Endometrial microvascular endothelial cells (primary cell): Measurements from ENCODE around the gene TNN. TPM values are rescaled to one million over a fixed set of nuclear protein-coding genes. Genes with fewer than 3 reads are reported as not detected.

Experiments used
- in situ Hi-C: cut with HindIII; loops from 2 replicates; pipeline ENCODE4 v1.10.0; 2017; ENCODE audit warnings: low sequenced_read_pairs, low pct_unique_long_range_greater_than_20kb; ENCODE audit errors: inconsistent ontology term
- total RNA-seq: library from RNA; depleted of rRNA; stranded (reverse); fragments of >200 nt; gene quantifications from one replicate; pipeline ENCODE4 v1.2.3, GENCODE V29; 2015; ENCODE audit errors: inconsistent ontology term

The TNN gene
- total RNA-seq, 1 donor from 2014 or later, result not detected

DNA sequence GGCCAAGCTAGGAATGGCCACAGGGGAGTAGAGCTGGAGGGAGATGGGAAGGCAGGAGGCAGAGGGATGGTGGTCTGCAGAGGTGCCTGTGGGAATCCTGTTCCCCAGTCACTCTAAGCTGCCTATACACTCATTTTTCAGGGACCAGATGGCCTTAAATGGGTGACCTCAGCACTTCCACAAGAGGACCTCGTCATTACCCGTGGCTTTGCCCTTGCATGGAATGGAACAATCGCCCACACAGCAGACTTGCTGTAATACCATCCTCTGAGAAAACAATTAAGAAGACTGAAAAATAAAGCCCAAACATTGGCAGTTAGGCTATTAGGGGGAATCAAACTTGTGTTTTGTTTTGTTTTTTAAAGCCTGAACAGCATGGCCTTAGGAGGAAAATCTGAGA is 12.9 kb upstream of the TNN start:
- in situ Hi-C loops, result no loop called here

DNA sequence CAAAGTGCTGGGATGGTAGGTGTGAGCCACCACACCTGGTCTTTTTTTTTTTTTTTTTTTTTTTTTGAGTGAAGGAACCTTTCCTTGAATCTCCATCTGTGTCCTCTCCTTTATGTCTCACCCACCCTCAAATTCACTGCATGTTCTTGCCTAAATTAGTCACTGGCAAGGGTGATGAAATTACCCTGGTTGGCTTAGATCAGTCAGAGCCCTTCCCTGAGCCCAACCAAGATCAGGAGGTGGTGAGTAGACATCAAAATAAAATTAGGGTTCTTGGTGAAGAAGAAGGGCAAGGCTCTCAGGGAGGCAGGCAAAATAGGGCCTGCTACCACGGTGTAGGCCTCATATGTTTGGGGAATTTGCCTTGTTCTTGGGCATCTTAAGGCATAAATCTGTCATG is 5.3 kb upstream of the TNN start:
- in situ Hi-C loops, result no loop called here

DNA sequence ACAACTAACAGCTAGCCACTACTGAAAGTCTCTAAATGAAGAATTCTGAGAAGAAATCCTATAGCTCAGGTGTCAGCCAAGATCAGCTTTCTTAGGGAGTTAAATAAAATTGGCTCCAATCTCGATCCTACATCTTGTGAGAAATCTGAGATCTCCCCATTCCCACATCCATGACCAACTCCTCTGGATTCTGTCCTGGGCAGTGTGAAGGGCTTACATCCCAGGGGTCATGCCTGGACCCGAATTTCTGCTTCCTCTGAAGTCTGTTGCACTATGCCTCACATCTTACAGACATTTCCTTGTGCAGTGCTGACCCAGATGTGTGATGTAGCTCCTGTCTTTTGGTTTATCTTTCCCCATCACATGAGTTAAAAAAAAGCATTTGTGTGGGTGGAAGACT is 4.8 kb upstream of the TNN start:
- in situ Hi-C loops, result no loop called here

DNA sequence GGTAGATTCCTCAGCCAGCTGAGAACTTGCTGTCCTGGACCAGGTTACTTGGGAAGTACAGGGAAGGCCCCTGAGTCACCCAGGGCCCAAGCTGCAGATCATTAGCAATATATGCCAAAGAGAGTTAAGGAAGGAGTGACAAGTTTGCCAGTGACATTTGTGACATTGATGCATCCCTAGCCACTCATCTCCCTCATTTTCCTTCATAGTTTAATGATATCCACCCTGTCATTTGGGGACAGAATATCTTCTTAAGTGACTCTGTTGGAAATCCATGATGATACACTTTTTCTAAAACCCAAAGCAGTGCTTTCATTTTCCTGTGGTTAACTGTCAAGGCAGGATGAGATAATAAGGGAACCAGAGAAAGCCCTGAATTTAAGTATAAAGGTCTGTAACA is 3.2 kb downstream of the TNN start:
- in situ Hi-C loops, result no loop called here

DNA sequence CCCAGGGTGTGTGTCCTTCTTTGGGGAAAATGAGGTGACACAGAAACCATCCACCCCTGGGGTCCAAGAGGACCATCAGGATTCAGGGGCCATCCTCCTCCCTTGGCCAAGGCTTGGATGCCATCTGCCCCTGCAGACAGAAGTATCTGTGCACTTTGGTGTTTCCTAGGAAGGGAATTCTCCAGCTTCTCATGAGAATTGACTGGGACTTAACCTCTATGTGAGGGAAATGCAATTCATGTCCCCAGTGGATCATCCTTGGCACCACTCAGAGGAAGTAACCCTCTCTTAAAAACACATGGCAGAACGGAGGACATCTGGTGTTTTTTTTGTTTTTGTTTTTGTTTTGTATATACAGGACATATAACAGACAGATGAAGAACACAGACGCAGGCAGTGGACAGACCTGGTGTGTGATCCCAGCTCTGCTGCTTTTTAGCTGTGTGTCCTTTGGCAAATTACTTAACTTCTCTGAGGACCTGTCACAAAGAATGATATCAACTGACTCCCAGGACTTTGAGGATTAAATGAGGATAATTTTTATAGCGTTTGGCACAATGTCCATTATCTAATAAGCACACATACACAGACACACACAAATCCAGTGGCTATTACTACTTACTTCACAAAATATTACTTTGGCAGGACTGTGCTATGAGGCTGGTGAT is 3.8 kb downstream of the TNN start:
- in situ Hi-C loops, result no loop called here

DNA sequence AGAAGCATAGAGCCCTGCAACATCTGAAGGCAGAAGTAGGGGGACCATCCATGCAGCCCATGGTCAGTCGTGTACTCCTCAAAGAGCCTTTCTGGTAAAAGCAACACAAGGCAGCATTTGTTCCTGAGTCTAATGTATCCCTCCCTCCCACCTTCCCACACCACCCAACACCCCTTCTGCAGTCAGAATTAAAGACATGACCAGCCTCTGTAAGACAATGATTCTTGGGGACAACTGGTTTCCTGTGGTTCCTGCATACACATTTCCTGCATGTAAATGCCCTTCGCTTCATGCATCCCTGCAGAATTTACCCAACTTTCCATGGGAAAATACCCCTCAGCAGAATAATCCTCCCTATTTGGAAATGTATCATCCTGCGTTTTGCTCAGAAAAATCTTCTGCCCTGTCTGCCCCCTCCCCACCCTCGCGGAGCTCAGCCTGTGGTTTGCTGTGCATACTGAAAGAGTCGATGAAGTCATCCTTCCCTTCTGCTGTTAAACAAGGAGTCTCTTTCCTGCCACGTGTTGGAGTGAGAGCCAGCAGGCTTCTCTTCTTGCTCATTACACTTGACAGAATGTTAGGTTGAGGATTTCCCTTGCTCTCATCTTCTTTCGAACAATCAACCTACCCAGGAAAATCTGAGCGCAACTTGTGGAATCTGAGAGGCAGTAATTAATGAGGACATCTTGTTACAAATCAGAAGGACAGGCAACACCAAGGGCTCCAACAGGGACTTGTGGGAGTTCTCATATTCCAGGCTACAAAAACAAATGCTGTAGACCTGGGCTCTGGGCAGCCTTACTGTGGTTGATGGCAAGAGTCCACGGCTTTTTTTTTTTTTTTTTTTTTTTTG is 4.7 kb downstream of the TNN start:
- in situ Hi-C loops, result no loop called here

DNA sequence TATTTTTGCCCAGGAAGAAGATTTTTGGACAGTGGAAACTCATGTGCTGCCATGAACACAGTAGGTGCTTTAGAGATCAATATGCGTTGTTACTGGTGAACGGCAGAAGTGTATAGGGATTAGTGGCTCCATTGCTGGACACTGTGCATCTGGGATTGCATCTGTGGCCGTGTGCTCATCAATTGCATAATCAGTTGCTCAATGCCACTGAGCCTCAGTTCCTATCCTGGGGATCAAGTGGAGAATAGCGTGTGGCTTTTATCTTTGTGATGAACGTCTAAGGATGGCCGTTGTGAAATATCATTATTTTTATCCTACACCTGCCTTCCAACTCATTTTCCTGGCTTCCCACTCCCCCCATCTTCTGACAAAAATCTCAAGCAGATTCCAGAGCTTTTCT is 5.4 kb downstream of the TNN start:
- in situ Hi-C loops, result no loop called here

DNA sequence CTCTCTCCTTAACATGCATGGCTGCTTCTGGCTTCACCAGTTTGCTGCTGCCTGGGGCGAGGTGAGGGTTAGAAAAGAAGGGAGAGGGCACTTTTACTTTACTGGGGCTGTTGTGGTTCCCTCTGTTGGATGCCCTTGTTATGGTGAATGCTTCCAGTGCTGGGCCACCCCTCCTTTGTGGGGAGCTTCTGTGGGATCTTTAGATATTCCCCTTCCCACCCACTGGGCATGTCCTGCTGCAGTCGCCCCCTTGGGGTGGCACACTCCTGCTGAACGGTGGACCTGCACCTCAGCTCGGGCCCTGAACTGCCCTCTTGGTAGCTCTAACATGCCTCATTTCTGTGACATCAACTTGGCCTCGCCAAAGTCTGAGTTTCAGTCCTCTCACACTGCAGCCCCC is 6.0 kb downstream of the TNN start:
- in situ Hi-C loops, result no loop called here

DNA sequence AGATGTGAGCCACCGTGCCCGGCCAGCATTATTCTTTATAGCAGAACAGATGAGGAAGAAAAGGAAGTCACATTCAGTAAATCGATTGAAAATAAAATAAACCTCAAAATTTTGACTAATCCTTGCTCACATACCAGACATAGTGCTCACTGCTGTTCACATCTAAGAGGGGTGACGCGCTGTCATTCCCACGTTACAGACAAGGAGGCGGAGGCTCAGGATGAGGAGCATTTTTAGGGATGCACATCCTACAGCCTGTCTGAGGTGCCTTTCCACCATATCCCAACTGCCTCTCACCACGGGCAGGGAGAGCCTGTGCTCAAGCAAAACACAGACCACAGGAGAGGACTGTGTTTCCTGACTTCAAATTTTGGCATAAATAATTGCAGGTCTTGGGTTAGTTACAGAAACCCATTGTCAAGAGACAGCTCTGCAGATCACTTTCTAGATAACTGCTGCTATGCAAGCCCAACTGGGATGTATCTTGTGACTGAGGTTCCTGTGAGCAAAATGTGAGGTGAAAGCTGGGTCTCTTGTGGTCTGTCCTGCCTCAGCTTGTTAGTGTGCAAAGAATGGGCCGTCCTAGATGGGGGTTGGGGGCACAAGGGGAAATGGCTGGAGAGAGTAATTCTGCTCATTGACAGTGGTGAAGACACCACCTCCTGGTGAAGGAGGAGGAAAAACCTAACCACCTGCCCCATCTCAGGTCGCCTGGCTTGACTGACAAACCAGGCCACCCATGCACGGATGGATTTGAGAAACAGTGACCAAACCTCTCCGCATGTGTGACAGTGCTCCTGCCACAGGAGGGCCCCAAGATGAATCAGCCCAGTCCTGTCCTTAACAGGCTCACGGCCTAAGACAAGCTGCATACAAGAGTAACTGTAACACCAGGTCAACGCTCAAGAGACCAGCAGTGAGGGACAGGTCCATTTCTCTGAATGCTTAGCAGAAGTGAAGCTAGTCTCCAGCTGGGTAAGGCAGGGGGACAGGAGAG is 8.2 kb downstream of the TNN start:
- in situ Hi-C loops, result no loop called here

DNA sequence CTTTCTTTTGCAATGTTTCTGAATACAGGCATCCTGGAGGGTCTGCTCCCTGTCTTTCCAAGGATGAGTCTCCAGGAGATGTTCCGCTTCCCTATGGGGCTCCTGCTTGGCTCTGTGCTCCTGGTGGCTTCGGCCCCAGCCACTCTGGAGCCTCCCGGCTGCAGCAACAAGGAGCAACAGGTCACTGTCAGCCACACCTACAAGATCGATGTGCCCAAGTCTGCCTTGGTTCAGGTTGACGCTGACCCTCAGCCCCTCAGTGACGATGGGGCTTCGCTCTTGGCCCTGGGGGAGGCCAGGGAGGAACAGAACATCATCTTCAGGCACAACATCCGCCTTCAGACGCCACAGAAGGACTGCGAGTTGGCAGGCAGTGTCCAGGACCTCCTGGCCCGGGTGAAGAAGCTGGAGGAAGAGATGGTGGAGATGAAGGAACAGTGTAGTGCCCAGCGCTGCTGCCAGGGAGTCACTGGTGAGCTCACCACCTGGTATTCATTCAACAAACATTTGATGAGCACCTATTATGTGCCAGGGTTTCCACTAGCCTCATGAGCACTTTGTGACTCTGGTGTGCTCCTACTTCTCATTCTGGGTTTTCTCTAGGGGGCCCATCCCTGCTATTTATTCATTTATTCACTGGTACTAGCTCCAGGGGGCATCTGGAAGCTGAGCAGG is 9.9 kb downstream of the TNN start:
- in situ Hi-C loops, result no loop called here

DNA sequence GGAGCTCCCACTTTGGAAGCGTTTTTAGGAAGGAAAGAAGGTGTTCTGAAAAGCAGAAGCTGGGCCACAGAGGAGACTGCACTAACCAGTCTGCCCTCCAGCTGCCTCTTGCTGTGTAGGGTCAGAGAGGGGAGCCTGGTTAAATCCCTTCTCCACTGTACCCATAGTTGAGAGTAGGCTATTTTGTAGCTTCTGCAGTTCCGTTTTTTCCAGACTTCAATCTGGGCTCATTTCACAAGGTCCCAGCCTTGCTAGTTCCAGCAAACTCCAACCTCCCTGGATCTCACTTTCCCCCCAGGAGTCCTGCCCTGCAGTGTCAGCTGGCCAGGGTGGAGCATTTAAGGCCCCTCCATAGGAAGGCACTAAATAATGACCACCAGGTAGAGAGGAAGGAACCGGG is 11.0 kb downstream of the TNN start:
- in situ Hi-C loops, result no loop called here

DNA sequence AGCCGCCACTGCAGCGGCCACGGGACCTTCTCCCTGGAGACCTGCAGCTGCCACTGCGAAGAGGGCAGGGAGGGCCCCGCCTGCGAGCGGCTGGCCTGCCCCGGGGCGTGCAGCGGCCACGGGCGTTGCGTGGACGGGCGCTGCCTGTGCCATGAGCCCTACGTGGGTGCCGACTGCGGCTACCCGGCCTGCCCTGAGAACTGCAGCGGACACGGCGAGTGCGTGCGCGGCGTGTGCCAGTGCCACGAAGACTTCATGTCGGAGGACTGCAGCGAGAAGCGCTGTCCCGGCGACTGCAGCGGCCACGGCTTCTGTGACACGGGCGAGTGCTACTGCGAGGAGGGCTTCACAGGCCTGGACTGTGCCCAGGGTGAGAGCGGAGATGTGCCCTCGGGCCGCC is 11.7 kb downstream of the TNN start:
- in situ Hi-C loops, result no loop called here

DNA sequence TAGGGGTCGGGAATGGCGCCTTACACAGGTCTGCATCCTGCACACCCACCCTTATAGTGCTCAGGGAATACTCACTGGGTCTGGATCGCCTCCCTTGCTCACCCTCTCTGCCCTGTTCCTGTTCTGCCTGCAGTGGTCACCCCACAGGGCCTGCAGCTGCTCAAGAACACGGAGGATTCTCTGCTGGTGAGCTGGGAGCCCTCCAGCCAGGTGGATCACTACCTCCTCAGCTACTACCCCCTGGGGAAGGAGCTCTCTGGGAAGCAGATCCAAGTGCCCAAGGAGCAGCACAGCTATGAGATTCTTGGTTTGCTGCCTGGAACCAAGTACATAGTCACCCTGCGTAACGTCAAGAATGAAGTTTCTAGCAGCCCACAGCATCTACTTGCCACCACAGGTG is 12.4 kb downstream of the TNN start:
- in situ Hi-C loops, result no loop called here

DNA sequence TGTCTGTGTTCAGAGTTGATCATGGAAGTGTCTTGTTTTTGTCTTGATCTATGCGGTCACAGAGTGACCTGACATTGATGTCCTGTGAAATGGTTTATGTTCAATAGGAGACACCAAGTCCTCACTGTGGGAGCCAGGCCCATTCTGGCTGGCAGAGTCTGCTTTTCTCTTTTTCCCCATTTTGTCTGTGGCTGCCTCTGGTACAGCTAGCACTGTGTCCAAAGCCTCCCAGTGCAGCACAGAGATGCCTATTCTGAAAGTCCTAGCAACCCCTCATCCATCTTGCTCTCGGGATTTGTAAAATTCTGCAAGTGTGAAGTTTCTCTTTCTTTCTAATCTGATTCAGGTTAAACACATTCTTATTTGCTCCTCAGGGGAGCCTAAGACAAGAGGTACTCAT is 14.3 kb downstream of the TNN start:
- in situ Hi-C loops, result no loop called here

DNA sequence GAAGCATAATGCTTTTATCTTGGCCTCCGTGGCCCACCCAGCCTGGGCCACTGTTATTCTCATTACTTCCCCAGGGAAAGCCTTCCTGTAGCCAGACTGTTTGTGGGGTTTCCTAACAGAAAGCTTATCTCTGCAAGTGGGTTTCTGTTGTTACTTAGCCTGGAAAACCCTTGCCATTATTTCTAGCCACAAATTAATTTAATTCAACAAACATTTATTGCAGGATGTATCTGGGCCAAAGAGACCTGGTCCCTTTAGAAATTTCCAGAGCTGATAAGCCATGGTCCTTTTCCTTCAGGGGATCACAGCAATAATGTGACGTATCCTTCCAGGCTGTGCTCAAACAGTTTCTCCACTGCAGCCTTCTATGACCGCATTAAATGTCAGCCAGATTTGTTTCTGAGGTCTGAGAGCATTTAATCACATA is 20.9 kb downstream of the TNN start:
- in situ Hi-C loops, result no loop called here

DNA sequence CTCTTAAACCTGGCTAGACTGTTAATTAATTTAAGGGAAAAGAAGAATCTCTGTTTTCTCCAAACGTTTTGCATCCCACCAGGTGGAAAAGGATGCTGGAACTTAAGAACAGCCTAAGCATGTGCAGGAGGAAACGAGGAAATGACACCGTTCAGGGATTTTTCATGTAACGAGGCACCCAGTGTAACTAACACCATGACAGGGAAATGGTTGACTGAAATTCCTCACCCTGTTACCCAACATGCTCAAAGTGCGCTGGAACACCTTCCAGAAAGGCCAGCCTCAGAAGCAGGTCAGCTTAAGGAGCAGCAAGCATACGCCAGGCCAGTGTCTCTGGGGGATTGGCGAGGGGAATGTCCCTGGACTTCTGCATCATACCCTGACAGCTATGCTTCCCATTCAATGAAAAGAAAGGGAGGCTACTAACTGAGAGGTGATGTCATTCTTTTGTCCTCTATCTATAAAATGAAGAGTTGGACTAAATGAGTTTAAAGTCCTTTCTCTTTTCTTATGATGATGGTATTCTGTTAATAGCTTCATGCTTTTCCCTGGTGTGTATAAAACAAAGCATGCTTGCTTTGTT is 21.6 kb downstream of the TNN start:
- in situ Hi-C loops, result no loop called here

DNA sequence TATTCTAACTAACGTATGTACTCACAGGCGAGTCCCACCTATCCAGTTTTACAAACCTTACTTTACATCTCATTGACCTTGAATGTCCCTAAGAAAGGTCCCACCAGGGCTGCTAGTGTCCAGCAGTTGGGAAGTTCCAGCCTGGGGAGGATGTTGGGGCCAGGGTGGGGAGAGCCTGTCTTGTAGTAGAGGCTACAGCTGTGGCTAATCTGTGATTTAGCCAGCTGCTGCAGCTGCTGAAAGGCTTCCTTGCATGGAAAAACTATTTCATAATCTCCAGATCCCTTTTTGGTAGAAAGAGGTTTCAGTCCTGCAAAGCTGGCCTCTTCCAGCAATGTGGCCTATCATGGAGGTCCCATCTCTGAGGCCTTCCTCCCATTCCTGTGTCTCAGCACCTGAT is 23.1 kb downstream of the TNN start:
- in situ Hi-C loops, result no loop called here

DNA sequence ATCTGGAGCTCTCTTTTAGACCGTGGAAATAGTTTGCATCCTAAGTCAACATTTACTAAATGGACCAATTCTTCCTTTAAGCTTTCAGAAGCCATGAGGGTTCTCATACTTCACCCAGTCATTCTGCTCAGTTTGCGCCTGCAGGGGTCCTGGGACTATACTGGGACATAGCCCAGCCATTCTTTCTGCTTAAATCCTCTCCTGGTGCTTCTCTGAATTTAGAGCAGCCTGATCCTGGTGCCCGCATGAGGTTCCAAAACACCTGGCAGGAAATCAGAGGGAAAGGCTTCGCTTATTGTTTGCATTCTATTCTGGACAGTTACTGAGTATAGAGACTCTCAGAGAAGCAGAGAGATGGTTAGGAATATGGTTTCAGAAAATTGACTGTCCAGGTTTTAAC is 27.0 kb downstream of the TNN start:
- in situ Hi-C loops, result no loop called here

DNA sequence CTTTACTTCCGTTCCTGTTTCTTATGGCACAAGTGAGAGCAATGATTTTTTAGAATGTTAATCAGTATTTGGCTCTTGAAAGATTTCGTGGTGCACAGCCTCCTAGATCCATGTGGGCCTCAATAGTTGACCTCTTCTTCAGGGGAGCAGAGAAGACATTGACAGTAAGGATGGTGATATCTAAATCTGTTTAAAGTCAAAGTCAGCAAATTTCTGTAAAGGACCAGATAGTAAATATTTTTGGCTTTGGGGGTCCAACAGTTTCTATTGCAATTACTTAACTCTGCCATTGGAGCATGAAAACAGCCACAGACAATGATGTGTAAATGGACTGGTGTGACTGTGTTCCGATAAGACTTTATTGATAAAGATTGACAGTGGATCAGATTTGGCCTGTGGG is 27.4 kb downstream of the TNN start:
- in situ Hi-C loops, result no loop called here
